NOMO-1 treated with dmso at 0.1 percent for 144 hours (cell line): ENCODE measurements around the gene CHKA.
A peak's percentile ranks its signal among the peaks of the same experiment; 100 is the strongest.

Source experiments
- DNase-seq: peaks from one replicate; lab custom pipeline; 2025; ENCODE audit not compliant: unreplicated experiment; lab: John Stamatoyannopoulos, UW

The CHKA gene

GRCh38 chr11:68036141-68036716, 85.0 kb downstream of the CHKA start:
- no peak for DNase-seq

GRCh38 chr11:68035266-68035876, 85.8 kb downstream of the CHKA start:
- DNase-seq: no peak

- DNase-seq: no peak
Measured at GRCh38 chr11:68033708-68034045, 87.5 kb downstream of the CHKA start.

- no peak for DNase-seq
Measured at GRCh38 chr11:68032997-68033707, 88.0 kb downstream of the CHKA start.

GRCh38 chr11:68032003-68032402, 89.2 kb downstream of the CHKA start:
- DNase-seq: no peak

- no peak for DNase-seq
Measured at GRCh38 chr11:68031144-68031464, 90.1 kb downstream of the CHKA start.

- DNase-seq: peak; percentile 99
Measured at GRCh38 chr11:68030318-68031143, 90.7 kb downstream of the CHKA start, which contains the start of gene NDUFS8. TSS of gene NDUFS8 (plus strand) at chr11:68030681. CDS start at chr11:68032152, 1,471 bp downstream.

GRCh38 chr11:68028802-68029545, 92.2 kb downstream of the CHKA start:
- DNase-seq: no peak

GRCh38 chr11:68027667-68028066, 93.5 kb downstream of the CHKA start:
- DNase-seq: no peak

- no peak for DNase-seq
Measured at GRCh38 chr11:68026391-68027105, 94.6 kb downstream of the CHKA start.

GRCh38 chr11:68025047-68025446, 96.1 kb downstream of the CHKA start:
- DNase-seq: no peak

GRCh38 chr11:68024508-68024907, 96.7 kb downstream of the CHKA start:
- DNase-seq: no peak

GRCh38 chr11:68022531-68022930, 98.7 kb downstream of the CHKA start:
- no peak for DNase-seq

- no peak for DNase-seq
Measured at GRCh38 chr11:68021167-68021787, 99.9 kb downstream of the CHKA start.

- no peak for DNase-seq
Measured at GRCh38 chr11:68020575-68020974, 100.6 kb downstream of the CHKA start.

- DNase-seq: no peak
Measured at GRCh38 chr11:68019486-68019885, 101.7 kb downstream of the CHKA start.

GRCh38 chr11:68018730-68019190, 102.4 kb downstream of the CHKA start:
- DNase-seq: no peak

- DNase-seq: no peak
Measured at GRCh38 chr11:68017980-68018729, 103.0 kb downstream of the CHKA start.
